GM12891 (cell line): ENCODE data around the gene STX16.

Source experiments
- POLR2A ChIP-seq: IDR thresholded peaks from 2 replicates; pipeline ENCODE4 v1.6.1; 2011; ENCODE audit warnings: low read depth, low read length, control low read depth
- POLR2AphosphoS5 ChIP-seq: IDR thresholded peaks from 2 replicates; pipeline ENCODE4 v1.6.1; 2011; ENCODE audit warnings: low read depth, low read length, control low read depth
- POU2F2 ChIP-seq: IDR thresholded peaks from 2 replicates; pipeline ENCODE4 v1.6.1; 2011; ENCODE audit warnings: low read depth, mild to moderate bottlenecking, control low read depth, low read length, moderate library complexity
- SPI1 ChIP-seq: IDR thresholded peaks from 2 replicates; pipeline ENCODE4 v1.6.1; 2011; ENCODE audit warnings: low read depth, low read length, control low read depth
- TAF1 ChIP-seq: IDR thresholded peaks from 2 replicates; pipeline ENCODE4 v1.6.1; 2011; ENCODE audit warnings: low read depth, low read length, control low read depth

DNA sequence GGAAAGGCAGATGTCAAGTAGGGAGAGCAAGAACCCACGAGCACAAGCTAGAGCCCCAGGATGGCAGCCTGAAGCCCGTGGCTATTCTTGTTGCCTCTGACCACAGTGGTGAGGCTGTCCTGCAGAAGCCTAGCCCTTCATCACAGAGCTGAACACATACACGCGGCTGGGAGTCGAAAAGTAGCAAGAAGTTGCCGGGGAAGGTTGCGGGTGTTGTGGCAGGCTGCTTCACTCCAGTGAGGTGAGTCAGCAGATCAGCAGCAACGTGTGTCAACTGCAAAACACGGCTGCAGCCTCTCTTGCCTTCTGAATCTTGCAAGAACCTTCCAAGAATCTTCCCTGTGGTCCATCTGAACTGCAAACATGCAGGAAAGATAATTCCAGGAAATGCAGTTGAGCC is 10.6 kb upstream of the STX16 start:
- TF ChIP-seq TAF1 (no peak), POU2F2 (no peak), POLR2AphosphoS5 (no peak), POLR2A (no peak), SPI1 (no peak)
